ENCODE measurements around the gene KRT36.

KRT36 gene

DNA sequence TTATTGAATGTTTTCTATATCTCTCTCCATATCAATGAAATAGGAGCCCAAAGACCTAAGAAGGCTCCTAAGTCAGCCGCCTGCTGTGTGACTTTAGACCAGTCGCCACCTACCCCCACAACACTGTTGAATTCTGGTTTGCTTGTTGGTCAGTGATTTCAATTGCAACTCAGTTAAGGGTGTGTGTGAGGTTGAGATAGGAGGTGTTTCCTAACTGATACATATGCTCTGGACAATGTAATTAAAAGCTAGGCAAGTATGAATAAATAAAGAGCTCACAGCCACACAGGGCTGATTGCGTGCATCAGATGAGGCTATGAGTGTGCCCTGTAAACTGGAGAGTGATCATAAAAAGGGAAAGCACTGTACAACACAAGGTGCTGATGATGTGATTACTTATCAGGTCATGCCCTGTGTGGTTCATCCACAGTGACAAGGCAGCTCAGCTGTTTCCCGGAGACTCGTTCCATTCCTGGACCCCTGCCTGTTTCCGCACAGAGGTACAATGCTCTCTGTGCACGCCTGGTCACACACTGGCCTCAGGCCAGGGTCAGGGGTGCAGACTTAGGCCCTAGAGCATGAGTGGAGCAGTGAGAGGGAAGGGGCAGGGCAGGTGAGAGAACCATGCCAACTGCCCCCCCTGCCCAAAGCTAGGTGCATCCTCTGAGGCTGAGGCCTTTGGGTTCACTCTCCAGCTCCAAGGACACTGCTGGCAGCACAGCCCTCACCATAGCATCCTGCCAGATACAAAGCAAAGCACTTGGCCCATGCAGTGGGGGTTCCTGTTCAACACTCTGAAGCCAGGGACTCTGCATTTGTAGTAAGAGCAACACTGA, 5.5 kb downstream of the KRT36 start:
- TF ChIP-seq ZNF274 (IDR thresholded peaks at IDR 0.05; ENCODE audit: low read depth, low read length), result no peak

DNA sequence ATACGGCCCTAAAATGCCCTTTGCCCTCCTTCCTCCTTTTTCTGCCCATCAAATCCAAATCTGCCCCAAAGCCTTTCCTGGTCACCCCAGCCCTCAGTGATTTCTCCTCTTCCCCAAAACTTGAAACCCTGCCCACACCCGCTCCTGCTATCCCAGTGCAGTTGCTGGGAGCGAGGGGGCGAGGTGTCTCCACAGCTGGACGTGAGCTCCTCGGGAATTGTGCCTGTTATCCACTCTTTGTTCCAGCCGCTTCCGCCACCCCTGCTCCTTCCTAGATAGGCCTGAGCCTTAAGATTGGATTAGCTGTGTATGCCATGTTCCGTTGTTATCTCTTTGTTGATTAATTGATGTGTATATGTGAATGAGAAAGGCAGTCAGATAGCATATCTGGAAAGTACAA, 6.2 kb downstream of the KRT36 start:
- no peak for TF ChIP-seq ZNF274 (IDR thresholded peaks at IDR 0.05; ENCODE audit: low read depth, low read length)

More for the DNA sequence above, 5.5 kb downstream of the KRT36 start:
- no peak overlapping the region for H3K4me3 ChIP-seq (ENCODE audit: low read length)

DNA sequence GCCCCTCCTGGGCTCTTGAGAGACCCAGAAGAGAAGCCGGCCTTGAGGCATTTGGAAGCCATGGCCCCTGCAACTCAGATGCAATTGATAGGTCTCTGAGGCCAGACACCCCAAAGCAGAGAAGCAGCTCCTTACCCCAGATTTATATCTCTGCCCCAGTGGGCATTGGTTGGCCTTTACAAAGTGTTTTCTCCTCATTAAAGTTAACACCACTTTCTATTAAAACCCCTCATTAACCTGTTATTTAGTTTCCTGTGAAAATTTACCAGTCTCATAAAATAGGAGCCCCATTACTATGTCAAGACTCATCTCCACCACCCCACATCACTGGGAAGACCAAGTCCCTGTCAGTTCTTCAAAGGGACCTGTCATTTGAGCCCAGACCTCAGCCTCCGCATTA, 8.7 kb downstream of the KRT36 start, which contains the start of gene KRT35:
Gene KRT35, minus strand, starts transcription at position 116 of the 400 bp plus-strand sequence. Its CDS starts 54 bp downstream, at position 62.
- TF ChIP-seq ZNF274 (IDR thresholded peaks at IDR 0.05; ENCODE audit: low read depth, low read length), result no peak

More for the DNA sequence above, 6.2 kb downstream of the KRT36 start:
- no peak overlapping the region for H3K4me3 ChIP-seq (ENCODE audit: low read length)

DNA sequence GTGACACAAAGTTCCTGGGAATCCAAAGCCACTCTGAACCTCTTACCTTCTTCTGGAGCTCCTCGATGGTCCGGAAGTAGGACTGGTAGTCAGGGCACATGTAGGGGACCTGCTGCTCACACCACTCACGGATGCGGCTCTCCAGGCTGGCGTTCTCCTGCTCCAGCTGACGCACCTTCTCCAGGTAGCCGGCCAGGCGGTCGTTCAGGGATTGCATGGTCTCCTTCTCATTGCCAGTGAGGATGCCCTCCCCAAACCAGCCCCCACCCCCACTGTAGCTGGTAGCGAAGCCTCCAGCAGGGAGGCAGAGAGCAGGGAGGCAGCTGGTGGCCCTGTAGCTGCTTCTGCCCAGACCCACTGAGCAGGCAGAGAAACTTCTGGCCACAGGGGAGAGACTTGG, 9.1 kb downstream of the KRT36 start:
- TF ChIP-seq ZNF274 (IDR thresholded peaks at IDR 0.05; ENCODE audit: low read depth, low read length), result no peak
- H3K4me3 ChIP-seq (ENCODE audit: low read length), result no peak overlapping the region

More for the DNA sequence above, 8.7 kb downstream of the KRT36 start, which contains the start of gene KRT35:
- H3K4me3 ChIP-seq (ENCODE audit: low read length), result no peak within 1 kb of the TSS

DNA sequence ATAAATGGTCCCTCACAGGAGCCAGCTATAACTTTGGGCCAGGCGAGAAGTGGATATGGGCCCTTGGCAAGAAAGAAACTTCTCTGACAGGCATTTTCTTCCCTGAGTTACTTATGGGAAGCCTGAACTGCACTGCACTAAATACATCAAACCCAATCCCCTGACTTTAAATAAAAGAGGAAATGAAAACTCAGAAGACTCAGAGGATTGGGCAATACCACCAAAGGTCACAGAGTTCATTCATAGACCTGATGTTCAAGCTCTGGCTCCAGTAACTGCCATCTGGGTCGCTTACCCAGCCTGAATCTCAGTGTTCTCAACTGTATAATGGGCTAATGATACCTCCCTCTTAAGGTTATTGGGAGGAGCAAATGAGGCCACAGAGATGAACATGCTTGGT, 9.6 kb downstream of the KRT36 start:
- no peak overlapping the region for H3K4me3 ChIP-seq (ENCODE audit: low read length)
- TF ChIP-seq ZNF274 (IDR thresholded peaks at IDR 0.05; ENCODE audit: low read depth, low read length), result no peak

DNA sequence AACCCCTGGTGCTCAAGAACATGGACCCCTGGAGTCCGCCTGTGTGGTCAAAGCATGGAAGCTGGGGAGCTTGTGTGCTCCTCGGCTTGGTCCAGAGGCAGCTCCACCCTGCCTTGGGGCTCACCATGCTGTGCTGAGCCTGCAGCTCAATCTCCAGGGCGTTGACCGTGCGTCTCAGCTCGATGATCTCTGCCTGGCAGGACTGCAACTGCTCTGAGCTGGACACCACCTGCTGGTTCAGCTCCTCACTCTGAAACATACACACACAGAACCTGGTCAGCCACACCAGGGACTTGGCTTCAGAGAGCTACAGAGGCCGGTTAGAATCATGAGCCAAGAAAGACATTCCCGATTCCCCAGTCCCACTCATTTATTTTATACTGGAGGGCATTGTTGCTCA, 11.5 kb downstream of the KRT36 start:
- no peak for TF ChIP-seq ZNF274 (IDR thresholded peaks at IDR 0.05; ENCODE audit: low read depth, low read length)

DNA sequence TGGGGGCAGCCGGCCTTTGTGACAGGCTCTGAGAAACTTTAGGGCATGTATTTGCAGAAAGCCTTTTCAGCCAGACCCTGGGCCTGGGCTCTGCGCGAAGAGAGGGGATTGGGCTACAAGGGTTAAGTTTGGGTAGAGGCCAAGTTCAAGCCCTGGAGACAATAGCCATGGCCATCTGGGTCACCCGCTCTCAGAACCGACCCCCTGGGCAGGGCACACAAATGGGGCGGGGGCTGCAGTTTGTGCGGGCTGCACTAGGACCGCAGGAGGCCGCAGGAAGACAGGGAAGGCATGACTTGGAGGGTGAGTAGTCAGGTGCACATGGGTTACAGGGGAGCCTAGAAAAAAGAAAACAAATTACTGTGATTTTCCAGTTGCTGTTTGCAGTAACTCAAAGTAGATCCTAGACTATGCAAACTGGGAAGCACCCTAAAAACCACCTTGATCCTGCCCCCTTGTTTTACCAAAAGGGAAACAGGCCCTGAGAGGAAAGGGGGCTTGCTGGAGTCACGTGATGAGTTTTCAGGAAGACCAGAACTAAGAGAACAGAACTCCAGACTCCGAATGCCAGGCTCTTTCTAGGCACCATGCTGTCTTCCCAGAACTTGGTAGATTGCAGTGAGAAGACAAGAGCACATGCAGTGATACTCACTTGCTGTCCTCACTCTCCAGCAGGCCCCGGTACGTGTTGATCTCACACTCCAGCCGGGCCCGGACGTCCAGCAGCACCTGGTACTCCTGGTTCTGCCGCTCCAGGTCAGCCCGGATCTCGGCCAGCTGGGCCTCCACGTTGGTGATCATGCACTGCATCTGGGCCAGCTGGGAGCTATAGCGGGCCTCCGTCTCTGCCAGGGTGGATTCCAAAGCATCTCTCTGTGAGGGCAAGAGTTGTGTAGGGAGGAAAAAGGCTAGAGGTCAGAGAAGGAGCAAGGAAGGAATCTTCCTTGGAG, 12.6 kb downstream of the KRT36 start:
- no peak for TF ChIP-seq ZNF274 (IDR thresholded peaks at IDR 0.05; ENCODE audit: low read depth, low read length)
- no peak overlapping the region for H3K4me3 ChIP-seq (ENCODE audit: low read length)

More for the DNA sequence above, 11.5 kb downstream of the KRT36 start:
- no peak overlapping the region for H3K4me3 ChIP-seq (ENCODE audit: low read length)

DNA sequence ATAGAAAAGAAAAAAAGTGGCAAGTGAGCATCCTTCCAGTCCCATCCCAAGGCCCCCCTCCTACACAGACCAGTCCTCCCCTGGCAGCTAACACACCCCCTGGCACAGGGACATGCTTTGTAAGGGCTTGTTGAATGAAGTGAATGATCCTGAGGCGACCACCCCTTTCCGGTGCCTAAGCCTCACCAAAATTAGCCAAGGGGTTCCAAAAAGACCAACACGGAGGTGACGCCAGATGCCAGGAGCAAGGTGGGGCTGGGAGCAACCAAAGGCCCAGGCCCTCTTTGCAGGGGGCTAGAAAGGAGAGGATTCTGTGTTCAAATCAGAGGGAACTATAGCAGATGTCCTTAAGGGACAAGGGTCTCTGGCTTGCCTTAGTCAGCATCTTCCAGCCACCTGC, 14.3 kb downstream of the KRT36 start:
- no peak for TF ChIP-seq ZNF274 (IDR thresholded peaks at IDR 0.05; ENCODE audit: low read depth, low read length)
- no peak overlapping the region for H3K4me3 ChIP-seq (ENCODE audit: low read length)

DNA sequence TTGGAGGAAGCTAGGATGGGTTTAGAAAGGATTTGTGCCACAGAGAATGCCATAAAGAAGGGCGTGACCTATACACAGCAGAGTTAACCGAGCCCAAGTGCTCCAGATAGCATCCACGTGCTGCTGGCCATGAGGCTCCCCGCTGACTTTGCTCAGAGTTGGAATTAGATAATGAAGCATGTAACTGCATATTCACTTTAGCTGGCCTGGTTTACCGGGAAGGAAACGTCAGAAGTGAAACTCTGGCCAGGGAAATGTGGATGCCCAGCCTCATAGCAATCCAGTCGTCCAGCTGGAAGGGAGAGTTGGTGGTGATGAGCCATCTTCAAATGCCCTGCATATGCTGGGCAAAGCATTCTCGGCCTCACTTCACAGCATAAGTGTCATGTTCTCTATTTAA, 14.8 kb downstream of the KRT36 start:
- H3K4me3 ChIP-seq (ENCODE audit: low read length), result no peak overlapping the region
- TF ChIP-seq ZNF274 (IDR thresholded peaks at IDR 0.05; ENCODE audit: low read depth, low read length), result no peak

DNA sequence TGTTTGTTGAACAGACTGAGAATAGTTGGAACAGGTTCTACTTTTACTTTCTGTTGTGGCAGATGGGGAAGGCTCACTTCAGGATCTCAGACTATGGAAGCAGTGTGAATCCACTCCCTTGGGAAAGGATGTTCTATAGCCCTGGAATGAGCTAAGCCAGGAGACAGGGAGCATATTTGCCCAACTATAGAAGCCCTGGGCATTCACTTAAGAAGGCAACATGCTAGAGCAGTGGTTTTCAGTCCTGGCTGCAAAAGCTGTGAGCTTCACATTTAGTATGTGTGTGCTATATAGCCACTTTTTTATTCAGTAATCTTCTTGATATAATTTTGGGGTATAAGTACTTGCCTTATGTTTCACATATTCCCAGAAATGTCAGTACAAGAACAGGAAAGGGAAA, 21.4 kb downstream of the KRT36 start:
- H3K4me3 ChIP-seq (ENCODE audit: low read length), result no peak overlapping the region
- no peak for TF ChIP-seq ZNF274 (IDR thresholded peaks at IDR 0.05; ENCODE audit: low read depth, low read length)

DNA sequence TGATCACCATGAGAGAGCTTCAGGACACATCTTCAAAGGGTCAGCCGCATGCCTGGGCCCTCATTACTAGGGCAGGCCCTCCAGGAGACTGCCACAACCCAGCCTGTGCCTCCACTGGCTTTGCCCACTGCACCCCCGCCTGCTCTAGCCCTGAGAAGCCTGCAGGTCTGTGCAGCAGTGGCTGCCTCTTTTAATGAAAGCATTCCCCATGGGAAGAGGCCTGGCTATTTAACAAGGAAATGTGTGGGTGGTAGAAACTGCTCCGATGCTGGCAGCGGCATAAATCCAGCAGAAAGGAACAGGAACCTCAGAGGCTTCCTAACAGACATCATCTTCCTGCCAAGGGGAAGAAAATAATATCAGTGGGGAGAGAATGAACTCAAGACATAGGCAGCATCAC, 22.1 kb downstream of the KRT36 start:
- TF ChIP-seq ZNF274 (IDR thresholded peaks at IDR 0.05; ENCODE audit: low read depth, low read length), result no peak

DNA sequence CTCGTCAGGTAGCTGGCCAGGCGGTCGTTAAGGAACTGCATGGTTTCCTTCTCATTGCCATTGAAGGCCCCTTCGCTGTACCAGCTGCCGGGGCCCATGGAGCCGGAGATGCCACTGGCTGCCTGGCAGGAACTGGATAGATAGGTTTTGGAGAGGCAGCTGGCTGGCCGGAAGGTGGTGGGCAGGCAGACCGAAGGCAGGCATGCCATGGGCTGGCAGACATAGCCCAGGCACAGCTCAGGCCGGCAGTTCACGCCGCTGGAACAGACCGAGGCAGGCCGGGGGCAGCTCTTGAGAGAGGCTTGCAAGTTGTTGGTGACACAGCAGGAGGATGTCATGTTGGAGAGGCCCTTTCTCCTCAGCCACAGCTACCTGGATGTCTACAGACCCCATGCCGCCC, 22.7 kb downstream of the KRT36 start, which contains the start of gene KRT32:
Gene KRT32, minus strand, starts transcription at position 399 of the 400 bp plus-strand sequence. Its CDS starts 61 bp downstream, at position 338.
- H3K4me3 ChIP-seq (ENCODE audit: low read length), result no peak within 1 kb of the TSS
- TF ChIP-seq ZNF274 (IDR thresholded peaks at IDR 0.05; ENCODE audit: low read depth, low read length), result no peak

More for the DNA sequence above, 22.1 kb downstream of the KRT36 start:
- H3K4me3 ChIP-seq (ENCODE audit: low read length), result no peak overlapping the region

DNA sequence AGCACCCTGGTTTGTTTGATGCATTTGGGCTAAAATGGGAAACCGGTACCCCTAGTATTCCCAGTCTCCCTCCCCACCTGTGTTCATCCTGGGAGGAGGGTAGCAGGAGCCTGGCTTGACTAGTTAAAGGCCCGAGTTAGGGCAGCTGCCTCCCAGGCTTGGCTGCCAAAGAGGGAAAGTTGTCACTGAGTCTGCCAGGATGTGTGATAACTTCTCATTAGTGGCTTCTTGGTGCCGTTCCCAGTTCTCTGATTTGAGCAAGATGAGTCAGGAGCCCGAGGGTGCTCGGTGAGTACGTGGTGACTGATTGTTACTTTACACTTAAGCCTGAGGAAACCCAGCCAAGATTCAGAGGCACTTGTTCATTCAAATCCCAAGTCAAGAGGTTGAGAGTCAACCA, 25.0 kb downstream of the KRT36 start:
- TF ChIP-seq ZNF274 (IDR thresholded peaks at IDR 0.05; ENCODE audit: low read depth, low read length), result no peak
- H3K4me3 ChIP-seq (ENCODE audit: low read length), result no peak overlapping the region

DNA sequence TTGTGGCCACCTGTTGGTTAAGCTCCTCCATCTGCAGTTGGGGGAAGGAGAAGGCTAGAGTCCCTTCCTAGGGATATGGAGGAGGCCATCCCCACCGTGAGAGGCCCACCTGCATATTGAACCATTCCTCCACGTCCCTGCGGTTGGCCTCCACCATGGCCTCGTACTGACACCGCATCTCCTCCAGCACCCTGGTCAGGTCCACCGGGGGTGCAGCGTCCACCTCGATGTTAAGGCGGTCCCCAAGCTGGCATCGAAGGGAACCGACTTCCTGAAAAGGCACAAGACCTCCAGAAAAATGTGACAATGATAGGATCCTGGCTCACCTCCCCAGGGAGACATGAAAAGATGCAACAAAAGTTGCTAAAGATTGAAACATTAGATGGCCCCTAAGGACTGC, 25.5 kb downstream of the KRT36 start:
- H3K4me3 ChIP-seq (ENCODE audit: low read length), result no peak overlapping the region
- no peak for TF ChIP-seq ZNF274 (IDR thresholded peaks at IDR 0.05; ENCODE audit: low read depth, low read length)
